Uterus (tissue), 2 donors: ENCODE measurements around the gene CACNA1C.

Experiments used
- POLR2A ChIP-seq, 2 donors: fragments of 450-650 bp; IDR thresholded peaks; one replicate each; pipeline ENCODE4 v1.6.1; 2016; ENCODE audit warnings: antibody characterized with exemption in 2 of 2, mild to moderate bottlenecking in 1 of 2, moderate library complexity in 1 of 2
- TF ChIP-seq, protein P1 (sequence below), 4 experiments: fragments of 200-600 bp in 2 of 4; fragments of 450-650 bp in 2 of 4; sonication (generic) in 2 of 4; IDR thresholded peaks; one replicate each; pipeline ENCODE4 v1.5.1; 2016 to 2019; ENCODE audit warnings: antibody characterized with exemption in 4 of 4, mild to moderate bottlenecking in 2 of 4, moderate library complexity in 1 of 4

DNA sequence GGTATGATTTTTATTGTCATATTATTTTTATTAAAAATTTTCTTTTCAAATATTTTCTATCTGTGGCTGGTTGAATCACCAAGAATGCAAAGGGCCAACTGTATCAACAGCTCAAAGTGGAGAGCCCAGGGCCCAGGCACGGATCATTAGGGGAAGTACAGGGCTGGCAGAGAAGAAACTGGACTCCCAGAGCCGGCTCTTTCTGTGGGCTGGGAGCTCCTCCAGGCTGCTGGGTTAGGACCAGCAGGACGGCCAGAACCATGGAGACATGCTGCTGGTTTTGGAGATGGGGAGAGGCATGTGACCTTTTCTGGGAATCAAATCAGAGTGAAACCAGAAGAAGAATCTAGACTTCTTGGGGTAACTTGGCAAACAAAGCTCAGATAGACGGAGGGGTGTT, 220.5 kb downstream of the CACNA1C start:
- TF ChIP-seq, protein P1, sequence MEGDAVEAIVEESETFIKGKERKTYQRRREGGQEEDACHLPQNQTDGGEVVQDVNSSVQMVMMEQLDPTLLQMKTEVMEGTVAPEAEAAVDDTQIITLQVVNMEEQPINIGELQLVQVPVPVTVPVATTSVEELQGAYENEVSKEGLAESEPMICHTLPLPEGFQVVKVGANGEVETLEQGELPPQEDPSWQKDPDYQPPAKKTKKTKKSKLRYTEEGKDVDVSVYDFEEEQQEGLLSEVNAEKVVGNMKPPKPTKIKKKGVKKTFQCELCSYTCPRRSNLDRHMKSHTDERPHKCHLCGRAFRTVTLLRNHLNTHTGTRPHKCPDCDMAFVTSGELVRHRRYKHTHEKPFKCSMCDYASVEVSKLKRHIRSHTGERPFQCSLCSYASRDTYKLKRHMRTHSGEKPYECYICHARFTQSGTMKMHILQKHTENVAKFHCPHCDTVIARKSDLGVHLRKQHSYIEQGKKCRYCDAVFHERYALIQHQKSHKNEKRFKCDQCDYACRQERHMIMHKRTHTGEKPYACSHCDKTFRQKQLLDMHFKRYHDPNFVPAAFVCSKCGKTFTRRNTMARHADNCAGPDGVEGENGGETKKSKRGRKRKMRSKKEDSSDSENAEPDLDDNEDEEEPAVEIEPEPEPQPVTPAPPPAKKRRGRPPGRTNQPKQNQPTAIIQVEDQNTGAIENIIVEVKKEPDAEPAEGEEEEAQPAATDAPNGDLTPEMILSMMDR (IDR thresholded peaks at IDR 0.05), result peak in 3 of 4 experiments; percentile 27 to 43 (median 39)
- TF ChIP-seq POLR2A (IDR thresholded peaks at IDR 0.05), result no peak
